ENCODE measurements around the gene ETV5. TPM values are rescaled to one million over a fixed set of nuclear protein-coding genes. Genes with fewer than 3 reads are reported as not detected.

ETV5 gene
- total and polyA plus RNA-seq, 2 donors, result 2.6 to 12.8 TPM

DNA sequence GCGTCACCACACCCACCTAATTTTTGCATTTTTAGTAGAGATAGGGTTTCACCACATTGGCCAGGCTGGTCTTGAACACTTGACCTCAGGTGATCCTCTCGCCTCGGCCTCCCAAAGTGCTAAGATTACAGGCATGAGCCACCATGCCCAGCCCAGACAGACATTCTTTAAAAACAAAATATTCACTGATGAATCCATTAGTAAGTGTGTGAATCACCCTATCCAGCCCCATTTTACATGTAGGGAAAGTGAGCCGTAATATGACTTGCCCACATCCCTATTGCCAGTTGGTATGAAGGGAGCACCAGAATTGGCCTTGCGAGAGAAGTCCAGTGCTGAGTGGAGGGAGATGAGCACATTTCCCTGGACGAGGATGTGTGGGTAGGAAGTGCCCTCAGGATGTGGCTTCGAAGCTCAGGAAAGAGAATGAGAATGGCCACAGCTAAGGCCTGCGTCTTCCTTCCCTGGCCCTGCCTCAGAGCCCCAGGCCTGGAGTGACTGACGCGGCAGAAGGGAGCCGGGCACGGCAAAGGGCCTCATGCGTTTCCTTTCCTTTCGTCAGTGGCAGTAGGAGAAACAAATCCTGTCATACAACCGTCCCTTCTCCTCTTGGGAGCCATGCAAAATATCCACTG, 28.3 kb upstream of the ETV5 start:
- no peak for DNase-seq (ENCODE audit: extremely low spot score)
- H3K36me3 ChIP-seq (ENCODE audit: insufficient read depth), result no peaks in the 10 kb centered on the region
- 88% methylated on average over 15 of the region's 15 CpGs for WGBS
- H3K27ac ChIP-seq (ENCODE audit: low read depth), result no peak overlapping the region
- H3K4me1 ChIP-seq (ENCODE audit: insufficient read depth), result no peaks in the 10 kb centered on the region
- no peak overlapping the region for H3K4me3 ChIP-seq (ENCODE audit: low read depth, low read length)

- 86% methylated on average over 5 of the region's 5 CpGs for WGBS
- DNase-seq (ENCODE audit: extremely low spot score), result no peak
- H3K36me3 ChIP-seq (ENCODE audit: insufficient read depth), result no peaks in the 10 kb centered on the region
- H3K27ac ChIP-seq (ENCODE audit: low read depth), result no peak overlapping the region
- H3K4me1 ChIP-seq (ENCODE audit: insufficient read depth), result no peaks in the 10 kb centered on the region
- no peak overlapping the region for H3K4me3 ChIP-seq (ENCODE audit: low read depth, low read length)
Measured at GRCh38 chr3:186133980-186134379, 25.1 kb upstream of the ETV5 start.

GRCh38 chr3:186132487-186132886, 23.6 kb upstream of the ETV5 start:
- H3K4me3 ChIP-seq (ENCODE audit: low read depth, low read length), result no peak overlapping the region
- no peak for DNase-seq (ENCODE audit: extremely low spot score)
- 92% methylated on average over 2 of the region's 2 CpGs for WGBS
- no peaks in the 10 kb centered on the region for H3K36me3 ChIP-seq (ENCODE audit: insufficient read depth)
- H3K4me1 ChIP-seq (ENCODE audit: insufficient read depth), result no peaks in the 10 kb centered on the region
- H3K27ac ChIP-seq (ENCODE audit: low read depth), result no peak overlapping the region

DNA sequence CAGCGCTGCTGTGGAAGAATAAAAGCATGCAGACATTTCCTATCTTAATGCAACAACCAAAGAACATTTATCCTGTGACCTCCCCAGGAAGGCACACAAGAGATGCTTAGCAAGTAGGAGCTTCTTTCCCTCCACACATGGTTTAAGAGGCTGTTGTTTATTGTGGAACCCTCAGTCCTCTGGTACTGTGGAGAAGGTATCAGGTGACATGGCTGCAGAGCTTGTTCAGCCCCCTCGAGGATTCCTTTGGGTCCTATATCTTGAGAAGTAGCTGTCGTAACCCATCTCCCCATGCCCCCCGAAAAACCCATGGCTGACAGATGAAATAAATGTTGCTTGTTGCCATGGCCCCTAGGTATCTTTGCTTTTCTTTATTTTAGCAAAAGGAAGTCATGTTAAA, 20.3 kb upstream of the ETV5 start:
- H3K4me3 ChIP-seq (ENCODE audit: low read depth, low read length), result no peak overlapping the region
- H3K27ac ChIP-seq (ENCODE audit: low read depth), result no peak overlapping the region
- H3K4me1 ChIP-seq (ENCODE audit: insufficient read depth), result no peaks in the 10 kb centered on the region
- no peak for DNase-seq (ENCODE audit: extremely low spot score)
- H3K36me3 ChIP-seq (ENCODE audit: insufficient read depth), result no peaks in the 10 kb centered on the region
- 76% methylated on average over 4 of the region's 4 CpGs for WGBS

DNA sequence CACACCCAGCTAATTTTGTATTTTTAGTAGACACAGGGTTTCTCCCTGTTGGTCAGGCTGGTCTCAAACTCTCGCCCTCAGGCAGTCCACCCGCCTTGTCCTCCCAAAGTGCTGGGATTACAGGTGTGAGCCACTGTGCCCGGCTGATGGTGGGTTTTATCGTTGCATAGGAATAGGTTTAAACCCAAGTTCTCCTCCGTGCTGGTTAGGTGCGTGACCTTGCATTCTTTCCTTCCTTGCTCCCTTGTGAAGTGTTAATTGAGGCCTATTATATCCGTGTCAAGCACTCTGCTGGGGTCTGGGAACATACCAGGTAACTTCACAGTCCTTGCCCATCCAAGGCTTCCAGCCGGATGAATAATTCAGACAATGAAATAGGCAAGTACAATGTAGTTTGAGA, 19.3 kb upstream of the ETV5 start:
- no peaks in the 10 kb centered on the region for H3K36me3 ChIP-seq (ENCODE audit: insufficient read depth)
- H3K4me1 ChIP-seq (ENCODE audit: insufficient read depth), result no peaks in the 10 kb centered on the region
- DNase-seq (ENCODE audit: extremely low spot score), result no peak
- WGBS, result 75% methylated on average over 8 of the region's 8 CpGs
- no peak overlapping the region for H3K27ac ChIP-seq (ENCODE audit: low read depth)
- H3K4me3 ChIP-seq (ENCODE audit: low read depth, low read length), result no peak overlapping the region

DNA sequence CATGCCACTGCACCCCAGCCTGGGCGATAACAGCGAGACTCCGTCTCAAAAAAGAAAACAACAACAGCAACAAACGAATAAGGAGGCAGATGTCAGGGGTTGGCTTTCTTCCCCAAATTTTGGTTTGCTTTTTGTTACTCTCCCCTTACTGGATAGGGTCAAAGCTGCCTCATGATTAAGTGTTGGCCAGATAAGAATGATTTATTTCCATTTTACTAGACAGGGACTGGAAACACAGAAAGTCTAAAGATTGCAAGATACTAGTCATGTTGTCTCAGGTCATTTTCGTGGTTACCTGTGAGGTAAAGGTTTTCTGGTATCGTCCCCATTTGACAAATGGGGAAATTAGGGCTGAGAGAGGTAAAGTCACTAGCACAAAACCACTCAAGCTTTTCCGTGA, 18.6 kb upstream of the ETV5 start:
- H3K27ac ChIP-seq (ENCODE audit: low read depth), result no peak overlapping the region
- no peaks in the 10 kb centered on the region for H3K36me3 ChIP-seq (ENCODE audit: insufficient read depth)
- H3K4me1 ChIP-seq (ENCODE audit: insufficient read depth), result no peaks in the 10 kb centered on the region
- 74% methylated on average over 7 of the region's 7 CpGs for WGBS
- DNase-seq (ENCODE audit: extremely low spot score), result no peak
- H3K4me3 ChIP-seq (ENCODE audit: low read depth, low read length), result no peak overlapping the region

GRCh38 chr3:186125118-186125517, 16.2 kb upstream of the ETV5 start:
- WGBS, result 97% methylated on average over 2 of the region's 2 CpGs

DNA sequence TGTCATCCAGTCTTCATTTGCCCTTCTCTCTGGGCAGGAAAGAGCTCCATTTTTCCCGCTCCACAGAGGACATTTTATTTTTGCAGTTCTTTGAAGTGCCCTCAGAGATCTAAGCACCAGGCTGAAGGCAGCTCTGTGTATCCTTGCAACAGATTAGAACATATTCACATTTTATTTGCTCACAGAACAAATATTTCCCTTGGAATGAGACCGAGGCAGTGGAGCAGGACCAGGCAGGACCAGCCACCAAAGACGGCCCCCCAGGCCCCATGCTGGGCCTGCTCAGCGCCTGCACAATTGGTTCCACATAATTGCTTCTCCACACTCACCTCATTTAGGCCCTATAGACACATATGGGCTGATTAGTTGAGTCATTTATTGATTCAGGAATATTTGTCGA, 15.7 kb upstream of the ETV5 start:
- H3K36me3 ChIP-seq (ENCODE audit: insufficient read depth), result no peaks in the 10 kb centered on the region
- H3K27ac ChIP-seq (ENCODE audit: low read depth), result no peak overlapping the region
- 81% methylated on average over 5 of the region's 5 CpGs for WGBS
- DNase-seq (ENCODE audit: extremely low spot score), result no peak
- H3K4me1 ChIP-seq (ENCODE audit: insufficient read depth), result no peaks in the 10 kb centered on the region
- no peak overlapping the region for H3K4me3 ChIP-seq (ENCODE audit: low read depth, low read length)

More at GRCh38 chr3:186125118-186125517, 16.2 kb upstream of the ETV5 start:
- no peaks in the 10 kb centered on the region for H3K4me1 ChIP-seq (ENCODE audit: insufficient read depth)
- DNase-seq (ENCODE audit: extremely low spot score), result no peak
- H3K27ac ChIP-seq (ENCODE audit: low read depth), result no peak overlapping the region
- H3K4me3 ChIP-seq (ENCODE audit: low read depth, low read length), result no peak overlapping the region
- no peaks in the 10 kb centered on the region for H3K36me3 ChIP-seq (ENCODE audit: insufficient read depth)

DNA sequence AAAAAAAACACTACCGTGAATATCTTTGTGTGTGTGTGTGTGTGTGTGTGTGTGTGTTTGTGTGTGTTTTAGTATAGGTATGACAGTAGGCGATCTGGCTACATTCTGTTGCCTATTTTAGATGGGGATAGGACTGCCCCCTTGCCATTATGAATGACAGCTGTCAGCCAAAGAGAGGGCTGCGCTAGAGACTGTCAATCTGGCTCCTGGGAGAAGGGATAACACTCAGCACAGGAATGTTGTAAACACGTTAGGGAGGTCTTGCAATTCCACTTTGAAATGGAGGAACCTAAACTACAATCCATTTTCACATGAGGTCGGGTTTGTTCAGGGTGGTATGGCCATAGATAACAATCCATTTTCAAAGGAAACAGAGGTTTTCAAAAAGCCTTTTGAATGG, 14.1 kb upstream of the ETV5 start:
- Histone ChIP-seq H3K4me1 (ENCODE audit: insufficient read depth) (no peaks in the 10 kb centered on the region), H3K27ac (ENCODE audit: low read depth) (no peak overlapping the region), H3K36me3 (ENCODE audit: insufficient read depth) (no peaks in the 10 kb centered on the region), H3K4me3 (ENCODE audit: low read depth, low read length) (no peak overlapping the region)
- no peak for DNase-seq (ENCODE audit: extremely low spot score)
- 72% methylated on average over 5 of the region's 5 CpGs for WGBS

DNA sequence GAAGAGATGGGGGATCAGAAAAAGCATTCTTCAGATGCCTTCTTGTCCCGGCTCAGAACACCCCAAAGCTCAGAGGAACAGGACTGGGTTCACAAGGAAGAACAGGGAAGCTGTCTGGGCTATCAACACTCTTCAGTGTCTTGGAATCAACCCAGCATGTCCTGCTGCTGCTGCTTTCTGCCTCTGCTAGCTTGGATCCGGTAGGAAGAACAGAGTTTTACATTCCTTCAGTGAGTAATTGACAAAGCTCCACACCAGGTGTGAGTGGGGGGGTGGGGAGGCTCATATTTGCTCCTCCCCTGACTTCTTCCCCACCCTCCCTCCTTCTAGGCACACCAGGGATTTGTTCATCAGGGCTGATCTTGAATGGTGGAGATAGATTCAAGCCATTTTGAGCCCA, 13.1 kb upstream of the ETV5 start:
- Histone ChIP-seq H3K4me1 (ENCODE audit: insufficient read depth) (no peaks in the 10 kb centered on the region), H3K4me3 (ENCODE audit: low read depth, low read length) (no peak overlapping the region), H3K36me3 (ENCODE audit: insufficient read depth) (no peaks in the 10 kb centered on the region), H3K27ac (ENCODE audit: low read depth) (no peak overlapping the region)
- no peak for DNase-seq (ENCODE audit: extremely low spot score)
- WGBS, result 19% methylated on average over 2 of the region's 2 CpGs

DNA sequence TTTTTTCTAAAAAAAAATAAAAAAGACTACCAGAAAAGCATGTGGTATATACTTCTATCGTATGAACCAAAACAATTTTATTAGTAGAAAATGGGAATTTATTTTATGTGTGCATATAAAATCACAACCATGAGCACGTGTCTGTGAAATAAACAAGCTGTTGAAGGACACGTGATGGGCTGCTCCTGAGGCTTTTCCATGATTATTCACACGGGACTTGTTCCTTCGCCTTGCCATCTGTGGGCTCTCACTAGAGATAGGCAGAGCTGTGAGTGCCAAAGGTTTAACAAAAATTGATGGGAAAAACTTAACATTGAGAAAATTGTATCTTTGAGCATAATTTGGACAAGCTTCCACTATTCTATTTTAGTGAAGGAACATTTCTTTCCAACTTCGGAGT, 12.4 kb upstream of the ETV5 start:
- no peaks in the 10 kb centered on the region for H3K4me1 ChIP-seq (ENCODE audit: insufficient read depth)
- H3K27ac ChIP-seq (ENCODE audit: low read depth), result no peak overlapping the region
- no peaks in the 10 kb centered on the region for H3K36me3 ChIP-seq (ENCODE audit: insufficient read depth)
- WGBS, result 35% methylated on average over 6 of the region's 6 CpGs
- no peak for DNase-seq (ENCODE audit: extremely low spot score)
- H3K4me3 ChIP-seq (ENCODE audit: low read depth, low read length), result no peak overlapping the region

DNA sequence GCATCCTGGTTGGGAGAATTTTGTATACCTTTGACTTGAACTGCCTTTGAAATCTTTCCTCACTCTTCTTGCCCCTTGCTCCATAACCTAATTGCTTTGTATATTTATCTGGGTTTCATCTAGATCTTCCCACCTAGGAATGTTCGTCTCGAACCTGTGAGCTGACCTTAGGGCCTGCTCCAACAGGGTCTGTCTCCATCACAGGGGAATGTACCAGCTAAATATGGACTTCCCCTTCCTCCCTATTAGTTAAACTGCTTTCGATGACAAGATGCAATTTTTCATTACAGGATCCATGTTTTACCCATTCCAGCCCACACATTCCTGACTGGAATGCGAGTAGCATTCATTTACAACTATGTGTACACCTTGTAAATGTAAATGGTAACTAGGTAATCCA, 10.6 kb upstream of the ETV5 start:
- 75% methylated on average over 4 of the region's 4 CpGs for WGBS
- no peak for DNase-seq (ENCODE audit: extremely low spot score)
- H3K27ac ChIP-seq (ENCODE audit: low read depth), result no peak overlapping the region
- H3K4me1 ChIP-seq (ENCODE audit: insufficient read depth), result no peaks in the 10 kb centered on the region
- no peak overlapping the region for H3K4me3 ChIP-seq (ENCODE audit: low read depth, low read length)
- no peaks in the 10 kb centered on the region for H3K36me3 ChIP-seq (ENCODE audit: insufficient read depth)

DNA sequence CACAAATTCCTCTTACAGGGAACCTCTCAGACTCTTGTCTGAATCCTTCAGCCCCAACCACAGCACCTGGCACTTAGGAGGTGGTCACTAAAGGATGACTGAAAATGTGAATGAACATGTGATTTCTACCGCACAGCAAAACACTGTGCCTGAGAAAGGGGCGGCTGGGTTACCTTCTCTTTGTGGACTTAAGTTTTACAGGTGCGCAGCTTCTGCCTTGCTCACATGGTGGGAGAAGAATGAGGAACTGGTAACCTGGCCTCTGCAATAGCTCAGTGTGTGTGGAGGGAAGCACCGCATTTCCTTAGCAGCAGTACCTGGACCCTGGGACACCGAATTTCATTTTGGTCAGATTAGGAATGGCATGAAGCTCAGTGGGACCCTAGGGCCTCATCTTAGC, 9.8 kb upstream of the ETV5 start:
- Histone ChIP-seq H3K4me3 (ENCODE audit: low read depth, low read length) (no peak overlapping the region), H3K27ac (ENCODE audit: low read depth) (no peak overlapping the region), H3K36me3 (ENCODE audit: insufficient read depth) (no peaks in the 10 kb centered on the region), H3K4me1 (ENCODE audit: insufficient read depth) (no peaks in the 10 kb centered on the region)
- whole genome bisulfite sequencing, result 90% methylated on average over 5 of the region's 5 CpGs
- DNase-seq (ENCODE audit: extremely low spot score), result no peak

GRCh38 chr3:186117521-186118134, 8.7 kb upstream of the ETV5 start:
- Histone ChIP-seq H3K36me3 (ENCODE audit: insufficient read depth) (no peaks in the 10 kb centered on the region), H3K27ac (ENCODE audit: low read depth) (no peak overlapping the region), H3K4me3 (ENCODE audit: low read depth, low read length) (no peak overlapping the region), H3K4me1 (ENCODE audit: insufficient read depth) (no peaks in the 10 kb centered on the region)
- no peak for DNase-seq (ENCODE audit: extremely low spot score)
- 89% methylated on average over 3 of the region's 3 CpGs for WGBS
